HG03469 (cell line): ENCODE data around the gene GFRAL.

Experiments
- ATAC-seq: cut with Tn5 transposase; IDR thresholded peaks from one replicate; pipeline ENCODE4 v1.9.1; 2021; ENCODE audit warnings: mild to moderate bottlenecking, moderate library complexity, moderate number of reproducible peaks; ENCODE audit not compliant: unreplicated experiment

The GFRAL gene

DNA sequence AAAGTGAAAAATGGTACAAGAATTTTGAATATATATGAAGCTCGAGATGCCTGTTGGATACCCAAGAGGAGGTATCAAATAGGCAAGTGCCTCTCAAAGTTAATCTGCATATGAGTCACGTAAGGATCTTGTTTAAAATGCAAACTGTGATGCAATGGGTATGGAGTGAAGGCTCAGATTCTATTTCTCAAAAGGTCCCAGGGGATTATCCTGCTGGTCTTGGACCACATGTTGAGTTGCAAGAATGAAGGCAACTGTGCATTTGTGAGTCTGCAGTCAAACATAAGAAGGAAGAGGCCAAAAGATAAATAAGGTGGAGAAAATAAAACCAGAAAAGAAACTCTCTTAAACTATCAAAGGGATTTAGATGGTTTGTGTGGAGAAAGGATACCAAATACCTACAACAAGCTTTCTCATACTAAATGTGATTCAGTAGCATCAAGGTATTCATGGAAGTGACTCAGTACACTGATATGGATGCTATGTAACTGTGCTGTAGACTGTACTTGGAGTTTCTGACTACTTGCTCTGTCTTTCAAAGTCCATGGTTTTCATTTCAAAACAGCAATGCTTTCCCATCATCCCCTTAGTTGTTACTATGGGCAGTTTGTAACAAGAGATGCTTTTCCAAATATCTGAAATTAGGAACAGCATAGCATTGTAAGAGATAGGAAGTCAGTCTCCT is 106.3 kb downstream of the GFRAL start:
- no peak for ATAC-seq

DNA sequence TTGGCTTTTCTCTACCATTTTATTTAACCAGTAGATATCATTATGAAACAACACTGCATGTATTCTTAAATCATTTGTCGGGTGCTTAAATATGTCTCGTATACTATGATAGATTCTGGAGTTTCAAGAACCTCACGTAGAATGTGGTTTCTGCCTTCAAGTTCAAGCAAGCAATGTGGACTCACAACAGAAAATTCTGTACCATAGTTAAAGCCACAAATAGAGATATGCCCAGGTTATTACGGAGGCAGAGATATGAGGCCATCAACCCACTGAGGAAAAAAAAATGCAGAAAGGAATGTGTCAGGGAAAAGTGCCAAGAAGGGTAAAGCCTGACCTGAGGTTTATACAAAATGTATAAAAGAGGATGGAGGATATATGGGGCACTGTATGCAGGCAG is 109.9 kb downstream of the GFRAL start:
- no peak for ATAC-seq

GRCh38 chr6:55438203-55438602 is 110.9 kb downstream of the GFRAL start:
- no peak for ATAC-seq

DNA sequence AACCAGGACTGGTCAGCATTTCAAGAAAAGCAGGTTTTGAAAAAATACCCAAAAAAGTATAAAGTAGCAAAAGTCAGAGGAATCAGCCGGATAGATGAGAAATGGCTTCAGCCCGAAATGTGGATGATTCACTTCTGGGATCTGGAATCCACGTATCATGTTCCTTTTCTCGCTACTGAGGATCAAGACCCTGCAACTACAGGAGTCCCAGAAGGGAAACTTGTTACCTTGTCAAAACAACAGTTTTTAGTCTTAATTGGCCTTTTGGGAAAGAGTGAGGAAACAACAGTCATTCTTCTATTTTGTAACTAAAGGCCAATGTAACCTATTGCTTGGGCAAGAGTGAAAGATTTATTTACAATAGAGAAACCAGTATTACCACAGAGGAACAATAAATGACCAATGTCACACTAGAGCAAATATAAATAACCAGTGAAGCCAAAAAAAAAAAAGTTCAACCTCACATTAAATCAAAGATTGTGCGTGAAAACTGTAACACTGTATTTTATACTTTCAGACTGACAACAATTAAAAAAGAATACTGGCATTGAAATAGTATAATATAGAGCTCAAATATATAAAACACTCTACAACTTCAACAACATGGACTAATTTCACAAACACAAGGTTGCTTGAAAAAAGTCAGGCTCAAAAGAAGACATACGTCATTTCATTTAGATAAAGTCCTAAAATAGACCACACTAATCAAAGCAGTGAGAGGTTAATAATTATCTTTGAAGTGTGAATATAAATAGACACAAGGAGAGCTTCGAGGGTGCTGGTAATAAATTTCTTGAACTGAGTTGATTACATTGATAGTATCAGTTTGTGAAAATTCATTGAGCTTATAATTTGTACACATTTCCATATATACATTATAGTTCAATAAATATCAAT is 116.2 kb downstream of the GFRAL start:
- ATAC-seq = no peak

GRCh38 chr6:55445648-55446204 is 118.5 kb downstream of the GFRAL start:
- ATAC-seq = no peak

- ATAC-seq = no peak
These were observed 120.6 kb downstream of the GFRAL start for GRCh38 chr6:55447891-55448290.

DNA sequence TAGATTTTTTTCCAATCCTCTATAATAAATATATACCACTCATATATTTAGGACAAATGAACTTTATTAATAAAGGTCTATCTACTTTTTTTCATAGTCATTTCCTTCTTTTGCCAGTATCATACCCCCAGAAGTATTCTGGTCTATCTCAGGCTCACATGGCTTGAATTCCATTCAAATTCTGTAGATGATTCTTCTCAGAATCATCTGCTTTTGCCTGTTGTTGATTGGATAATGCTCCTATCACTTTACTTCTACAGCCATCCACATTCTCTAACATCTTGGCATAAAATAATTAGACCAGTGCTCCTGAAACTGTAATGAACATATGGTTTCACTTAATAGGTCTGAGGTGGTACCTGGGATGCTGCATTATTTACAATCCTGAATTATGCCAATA is 121.2 kb downstream of the GFRAL start:
- no peak for ATAC-seq

DNA sequence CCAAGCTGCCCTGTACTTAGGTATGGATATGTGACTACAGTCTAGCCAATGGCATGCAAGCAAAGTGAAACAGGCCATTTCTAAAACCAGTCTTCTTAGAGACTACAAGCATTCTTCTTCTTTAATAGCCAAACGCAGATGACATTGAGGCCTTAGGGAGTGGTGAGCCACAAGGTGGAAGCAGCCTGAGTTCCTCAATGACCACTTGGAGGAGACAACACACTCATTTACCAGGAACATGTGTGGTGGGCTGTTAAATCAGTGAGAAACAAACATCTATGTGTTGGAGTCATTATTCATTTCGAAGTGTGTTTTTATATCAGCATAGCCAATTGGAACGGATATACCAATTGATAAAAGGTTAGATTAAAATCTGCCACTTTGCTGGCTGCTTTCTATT is 122.0 kb downstream of the GFRAL start:
- ATAC-seq = no peak

DNA sequence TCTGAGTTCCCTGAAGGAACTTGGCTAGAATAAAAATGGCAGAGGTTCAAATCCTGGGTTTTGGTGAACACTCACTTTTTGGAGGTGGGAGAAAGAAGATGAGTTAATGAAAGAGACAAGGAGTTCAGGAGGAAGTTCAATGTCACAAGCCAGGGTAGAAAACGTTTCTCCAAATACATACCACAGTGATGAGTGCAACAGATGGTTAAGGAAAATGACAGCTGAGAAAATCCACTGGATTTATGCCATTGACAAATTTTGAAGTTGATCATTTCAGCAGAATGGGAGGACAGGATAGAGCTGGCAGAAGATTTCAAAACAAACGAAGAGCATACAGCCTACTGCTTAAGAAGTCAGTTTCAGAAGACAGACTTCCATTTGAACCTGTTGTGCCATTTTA is 122.7 kb downstream of the GFRAL start:
- no peak for ATAC-seq
